ENCODE data around the gene SLC30A10.
A peak's percentile ranks its signal among the peaks of the same experiment; 100 is the strongest.

SLC30A10 gene

GRCh38 chr1:219927956-219928790, at the start of gene SLC30A10:
Gene SLC30A10, minus strand, starts transcription at chr1:219928557. Its CDS starts 117 bp downstream, at chr1:219928440.
- Histone ChIP-seq H3K36me3 (no peaks in the 10 kb centered on the region), H3K27me3 (ENCODE audit: insufficient read depth, low read depth, severe bottlenecking) (no peaks in the 10 kb centered on the region), H3K4me3 (ENCODE audit: low read depth, low read length) (peak within 1 kb of the TSS; percentile 65), H3K9me3 (ENCODE audit: severe bottlenecking) (no peaks in the 10 kb centered on the region), H3K27ac (peak within 1 kb of the TSS; percentile 6; the same call in 1 of the 2 replicates)
- peak; percentile 81 for DNase-seq
- TF ChIP-seq, protein P1, sequence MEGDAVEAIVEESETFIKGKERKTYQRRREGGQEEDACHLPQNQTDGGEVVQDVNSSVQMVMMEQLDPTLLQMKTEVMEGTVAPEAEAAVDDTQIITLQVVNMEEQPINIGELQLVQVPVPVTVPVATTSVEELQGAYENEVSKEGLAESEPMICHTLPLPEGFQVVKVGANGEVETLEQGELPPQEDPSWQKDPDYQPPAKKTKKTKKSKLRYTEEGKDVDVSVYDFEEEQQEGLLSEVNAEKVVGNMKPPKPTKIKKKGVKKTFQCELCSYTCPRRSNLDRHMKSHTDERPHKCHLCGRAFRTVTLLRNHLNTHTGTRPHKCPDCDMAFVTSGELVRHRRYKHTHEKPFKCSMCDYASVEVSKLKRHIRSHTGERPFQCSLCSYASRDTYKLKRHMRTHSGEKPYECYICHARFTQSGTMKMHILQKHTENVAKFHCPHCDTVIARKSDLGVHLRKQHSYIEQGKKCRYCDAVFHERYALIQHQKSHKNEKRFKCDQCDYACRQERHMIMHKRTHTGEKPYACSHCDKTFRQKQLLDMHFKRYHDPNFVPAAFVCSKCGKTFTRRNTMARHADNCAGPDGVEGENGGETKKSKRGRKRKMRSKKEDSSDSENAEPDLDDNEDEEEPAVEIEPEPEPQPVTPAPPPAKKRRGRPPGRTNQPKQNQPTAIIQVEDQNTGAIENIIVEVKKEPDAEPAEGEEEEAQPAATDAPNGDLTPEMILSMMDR (IDR thresholded peaks at IDR 0.05; ENCODE audit: low read depth, low read length), result peak; percentile 62

DNA sequence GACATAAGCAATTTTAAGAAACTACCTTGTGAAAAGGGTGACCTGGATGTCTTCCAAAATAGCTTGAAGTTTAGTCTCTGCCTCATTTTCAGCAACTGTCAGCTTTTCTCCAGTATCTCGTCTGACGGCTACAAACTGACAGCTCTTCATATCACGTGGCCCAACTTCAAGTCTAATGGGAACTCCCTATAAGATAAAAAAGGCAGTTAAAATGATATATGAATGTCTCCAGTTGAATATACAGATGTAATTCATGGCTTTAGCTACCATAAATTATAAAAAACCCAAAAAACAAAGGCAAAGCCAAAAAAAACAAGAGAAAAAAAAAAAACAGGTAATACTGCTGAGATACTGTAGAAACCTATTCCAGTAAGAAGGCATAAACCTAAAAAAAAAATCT, 44.9 kb upstream of the SLC30A10 start:
- Histone ChIP-seq H3K36me3 (peaks cover 56% of the 10 kb centered on the region), H3K27me3 (ENCODE audit: insufficient read depth, low read depth, severe bottlenecking) (no peaks in the 10 kb centered on the region), H3K9me3 (ENCODE audit: severe bottlenecking) (no peaks in the 10 kb centered on the region), H3K27ac (no peak overlapping the region), H3K4me3 (ENCODE audit: low read depth, low read length) (no peak overlapping the region)
- TF ChIP-seq, protein P1 (IDR thresholded peaks at IDR 0.05; ENCODE audit: low read depth, low read length), result no peak
- DNase-seq, result no peak

GRCh38 chr1:219967361-219967760, 39.0 kb upstream of the SLC30A10 start:
- Histone ChIP-seq H3K27me3 (ENCODE audit: insufficient read depth, low read depth, severe bottlenecking) (no peaks in the 10 kb centered on the region), H3K27ac (no peak overlapping the region), H3K4me3 (ENCODE audit: low read depth, low read length) (no peak overlapping the region), H3K9me3 (ENCODE audit: severe bottlenecking) (no peaks in the 10 kb centered on the region), H3K36me3 (peaks cover 21% of the 10 kb centered on the region)
- no peak for DNase-seq
- TF ChIP-seq, protein P1 (IDR thresholded peaks at IDR 0.05; ENCODE audit: low read depth, low read length), result no peak

DNA sequence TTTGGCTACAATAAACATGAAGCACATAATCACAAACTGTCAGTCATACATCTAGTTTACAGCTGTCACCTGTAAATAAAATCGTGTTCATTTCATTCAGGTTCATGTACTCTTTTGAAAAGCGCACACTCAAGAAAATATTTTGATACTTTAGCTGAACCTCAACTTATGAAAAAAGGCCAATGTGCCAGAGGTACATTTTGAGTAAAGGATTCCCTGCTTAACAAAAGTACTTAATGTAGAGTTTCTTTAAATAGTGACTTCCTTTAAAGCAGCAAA, 37.7 kb upstream of the SLC30A10 start:
- Histone ChIP-seq H3K27me3 (ENCODE audit: insufficient read depth, low read depth, severe bottlenecking) (no peaks in the 10 kb centered on the region), H3K4me3 (ENCODE audit: low read depth, low read length) (no peak overlapping the region), H3K36me3 (peaks cover 17% of the 10 kb centered on the region), H3K9me3 (ENCODE audit: severe bottlenecking) (no peaks in the 10 kb centered on the region), H3K27ac (no peak overlapping the region)
- no peak for DNase-seq
- TF ChIP-seq, protein P1 (IDR thresholded peaks at IDR 0.05; ENCODE audit: low read depth, low read length), result no peak

DNA sequence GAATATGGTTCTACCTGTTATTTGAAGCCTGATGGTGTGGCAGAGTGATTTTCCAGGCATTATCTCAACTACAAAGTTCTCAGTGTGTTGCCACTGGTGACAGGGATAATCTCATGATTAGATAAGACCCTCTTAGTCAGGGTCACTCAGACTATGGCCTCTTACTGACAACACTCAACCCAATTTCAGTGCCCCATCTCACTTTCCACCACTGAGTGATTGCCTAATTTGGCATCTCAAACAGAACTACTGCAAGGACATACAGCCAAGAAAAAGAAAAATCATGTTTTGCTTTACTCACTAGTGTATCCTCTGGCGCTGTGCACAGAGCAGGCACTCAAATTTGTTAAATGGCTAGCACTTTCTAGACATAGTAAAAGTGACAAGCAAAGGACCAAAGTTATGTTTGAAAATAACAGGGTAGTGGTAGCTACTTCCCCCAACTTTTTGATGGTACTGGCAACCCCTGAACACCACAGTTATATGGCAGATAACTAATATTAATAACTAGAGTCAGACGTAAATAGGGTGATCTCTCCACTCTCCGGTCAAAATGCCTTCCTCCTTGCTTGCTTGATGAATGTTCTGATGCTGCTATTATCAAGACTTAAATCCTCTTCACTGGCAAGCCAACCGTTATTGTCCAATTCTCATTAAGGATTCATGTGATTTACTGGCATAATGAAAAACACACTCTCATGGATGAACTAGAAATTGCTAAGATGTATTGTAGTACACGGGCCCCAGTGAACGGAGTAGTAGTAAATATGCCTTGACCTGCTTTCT, 37.1 kb upstream of the SLC30A10 start:
- TF ChIP-seq, protein P1 (IDR thresholded peaks at IDR 0.05; ENCODE audit: low read depth, low read length), result no peak
- Histone ChIP-seq H3K27ac (no peak overlapping the region), H3K4me3 (ENCODE audit: low read depth, low read length) (no peak overlapping the region), H3K9me3 (ENCODE audit: severe bottlenecking) (no peaks in the 10 kb centered on the region), H3K27me3 (ENCODE audit: insufficient read depth, low read depth, severe bottlenecking) (no peaks in the 10 kb centered on the region), H3K36me3 (peaks cover 17% of the 10 kb centered on the region)
- peak; percentile 35 for DNase-seq
